ENCODE results near the gene CKAP2L.

DNA sequence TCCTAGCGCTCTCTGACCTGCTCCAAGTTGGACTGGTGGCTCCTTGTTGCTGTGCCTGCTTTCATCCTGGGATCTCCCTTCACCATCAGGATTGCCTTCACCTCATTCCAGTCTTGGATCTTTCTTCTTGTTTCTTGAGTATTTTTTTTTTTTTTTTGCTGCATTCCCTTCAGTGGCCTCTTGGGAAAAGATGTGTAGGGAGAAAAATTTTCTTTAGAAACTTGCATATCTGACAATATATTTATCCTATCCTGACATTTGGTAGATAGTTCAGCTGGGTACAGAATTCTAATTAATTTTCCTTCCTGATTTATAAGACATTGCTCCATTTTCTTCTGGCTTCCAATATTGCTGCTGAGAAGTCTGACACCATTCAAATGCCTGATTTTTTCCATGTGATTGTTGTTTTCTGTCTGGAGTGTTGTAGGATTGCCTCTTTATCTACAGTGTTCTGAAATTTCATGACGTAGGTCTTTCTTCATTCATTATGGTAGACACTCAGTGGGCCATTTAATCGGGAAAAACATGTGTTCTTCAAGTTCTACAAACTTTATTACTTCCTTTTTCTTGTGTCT lies 42.9 kb upstream of the CKAP2L start:
- TF ChIP-seq, protein P1, sequence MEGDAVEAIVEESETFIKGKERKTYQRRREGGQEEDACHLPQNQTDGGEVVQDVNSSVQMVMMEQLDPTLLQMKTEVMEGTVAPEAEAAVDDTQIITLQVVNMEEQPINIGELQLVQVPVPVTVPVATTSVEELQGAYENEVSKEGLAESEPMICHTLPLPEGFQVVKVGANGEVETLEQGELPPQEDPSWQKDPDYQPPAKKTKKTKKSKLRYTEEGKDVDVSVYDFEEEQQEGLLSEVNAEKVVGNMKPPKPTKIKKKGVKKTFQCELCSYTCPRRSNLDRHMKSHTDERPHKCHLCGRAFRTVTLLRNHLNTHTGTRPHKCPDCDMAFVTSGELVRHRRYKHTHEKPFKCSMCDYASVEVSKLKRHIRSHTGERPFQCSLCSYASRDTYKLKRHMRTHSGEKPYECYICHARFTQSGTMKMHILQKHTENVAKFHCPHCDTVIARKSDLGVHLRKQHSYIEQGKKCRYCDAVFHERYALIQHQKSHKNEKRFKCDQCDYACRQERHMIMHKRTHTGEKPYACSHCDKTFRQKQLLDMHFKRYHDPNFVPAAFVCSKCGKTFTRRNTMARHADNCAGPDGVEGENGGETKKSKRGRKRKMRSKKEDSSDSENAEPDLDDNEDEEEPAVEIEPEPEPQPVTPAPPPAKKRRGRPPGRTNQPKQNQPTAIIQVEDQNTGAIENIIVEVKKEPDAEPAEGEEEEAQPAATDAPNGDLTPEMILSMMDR (IDR thresholded peaks at IDR 0.05): no peak
- TF ChIP-seq POLR2A (IDR thresholded peaks at IDR 0.05): no peak
- no peak for TF ChIP-seq POLR2AphosphoS5 (IDR thresholded peaks at IDR 0.05)

All from suprapubic skin (tissue), 4 donors.